ENCODE data around the gene PRAMEF4. TPM values are rescaled to one million over a fixed set of nuclear protein-coding genes. Genes with fewer than 3 reads are reported as not detected.
"Not testable (repeated sequence)": the region's sequence is repeated elsewhere in the genome, so short reads cannot be mapped to it uniquely, and the experiment has no call there.

PRAMEF4 gene
- not detected in 2 replicates for total RNA-seq (2014; rRNA removed; shearing (Covaris generic))
- not detected in 2 replicates for polyA plus RNA-seq (2015; cell fraction: cytosol; rRNA removed)
- not detected in 2 replicates for polyA plus RNA-seq (2015; cell fraction: nucleus; rRNA removed)

DNA sequence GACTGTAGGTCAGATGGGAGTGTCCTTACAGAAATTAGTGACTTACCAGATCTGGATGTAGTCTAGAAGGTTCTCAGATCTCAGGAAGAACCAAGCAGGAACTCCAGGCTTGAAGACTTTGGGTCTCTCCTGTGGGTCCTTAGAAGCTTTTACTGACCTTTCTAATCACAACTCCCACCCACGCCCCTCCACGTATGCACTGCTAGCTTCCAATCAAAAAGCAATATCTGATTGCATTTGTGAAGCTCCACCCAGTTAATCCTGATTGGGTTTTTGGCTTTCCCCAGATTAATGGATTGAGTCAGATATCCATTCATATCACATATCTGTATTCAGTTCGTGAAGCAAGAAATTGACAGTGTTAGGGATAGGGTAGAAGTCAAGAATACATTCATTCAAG, at the start of gene PRAMEF4:
PRAMEF4 (minus strand) TSS at position 101 of the 400 bp plus-strand sequence. CDS start 2,807 bp downstream, outside the sequence.
- DNase-seq (ENCODE audit: low read depth, low spot score); in situ Hi-C loops (cut with HindIII; ENCODE audit: low pct_unique_long_range_greater_than_20kb, low sequenced_read_pairs): not testable (repeated sequence)

DNA sequence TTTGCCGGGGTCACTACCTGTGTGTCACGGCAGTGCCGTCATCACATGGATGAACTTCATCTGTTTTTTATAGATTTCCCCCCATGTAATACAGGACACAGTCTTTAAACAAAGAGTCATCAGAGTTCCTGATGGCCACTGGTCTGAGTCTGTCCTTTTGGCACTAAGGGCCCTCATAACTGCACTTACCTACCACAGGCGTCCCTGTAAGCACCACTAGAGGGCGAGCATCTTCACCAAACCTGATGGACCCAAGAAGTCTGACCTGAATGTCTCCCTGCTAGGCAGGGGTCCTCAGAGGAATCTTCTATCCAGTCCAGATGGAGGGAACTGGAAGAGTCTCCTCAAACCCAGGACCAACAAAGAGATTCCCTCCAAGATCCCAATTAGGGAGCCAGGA, 38.4 kb upstream of the PRAMEF4 start:
- in situ Hi-C loops (cut with HindIII; ENCODE audit: low pct_unique_long_range_greater_than_20kb, low sequenced_read_pairs), result not testable (repeated sequence)
- peak; percentile 0 for DNase-seq (ENCODE audit: low read depth, low spot score)

DNA sequence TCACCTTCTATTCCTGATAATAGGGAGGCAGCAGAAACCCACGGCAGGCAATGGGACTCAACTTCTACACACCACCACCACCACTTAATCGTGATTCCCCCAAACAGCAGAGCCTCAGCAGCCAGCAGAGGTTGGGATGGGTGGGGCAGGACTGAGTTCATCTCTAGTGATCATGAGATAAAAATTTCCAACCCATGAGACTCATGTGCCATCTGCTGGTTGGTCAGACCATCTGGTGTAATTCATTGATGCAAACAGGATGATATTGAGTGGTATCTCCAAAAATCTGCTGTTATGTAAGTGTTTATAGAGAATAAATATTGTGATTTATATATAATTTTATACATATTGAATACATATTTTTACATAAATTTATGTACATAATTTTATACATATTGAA, 35.7 kb upstream of the PRAMEF4 start:
- DNase-seq (ENCODE audit: low read depth, low spot score), result peak; percentile 16
- in situ Hi-C loops (cut with HindIII; ENCODE audit: low pct_unique_long_range_greater_than_20kb, low sequenced_read_pairs), result not testable (repeated sequence)

DNA sequence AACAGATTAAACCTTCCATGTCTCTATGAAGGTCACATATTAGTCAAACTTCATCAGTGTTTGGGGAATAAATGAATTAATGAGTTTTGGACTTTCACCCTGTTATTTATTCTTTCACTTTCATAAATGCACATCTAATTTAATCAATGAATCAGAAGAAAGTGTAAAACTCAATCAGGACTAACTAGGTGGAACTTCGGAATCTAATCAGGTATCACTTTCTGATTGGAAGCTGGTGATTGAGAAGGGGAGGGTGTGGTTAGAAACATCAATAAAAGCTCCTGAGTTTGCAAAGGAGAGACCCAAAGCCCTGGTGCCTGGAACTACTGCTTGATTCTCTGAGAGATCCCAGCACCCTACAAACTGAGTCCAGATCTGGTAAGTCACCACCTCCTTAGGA, 30.3 kb upstream of the PRAMEF4 start, which contains the start of gene PRAMEF7:
PRAMEF7 (plus strand) TSS at position 301 of the 400 bp plus-strand sequence. CDS start 1,083 bp downstream, outside the sequence.
- in situ Hi-C loops (cut with HindIII; ENCODE audit: low pct_unique_long_range_greater_than_20kb, low sequenced_read_pairs), result not testable (repeated sequence)

DNA sequence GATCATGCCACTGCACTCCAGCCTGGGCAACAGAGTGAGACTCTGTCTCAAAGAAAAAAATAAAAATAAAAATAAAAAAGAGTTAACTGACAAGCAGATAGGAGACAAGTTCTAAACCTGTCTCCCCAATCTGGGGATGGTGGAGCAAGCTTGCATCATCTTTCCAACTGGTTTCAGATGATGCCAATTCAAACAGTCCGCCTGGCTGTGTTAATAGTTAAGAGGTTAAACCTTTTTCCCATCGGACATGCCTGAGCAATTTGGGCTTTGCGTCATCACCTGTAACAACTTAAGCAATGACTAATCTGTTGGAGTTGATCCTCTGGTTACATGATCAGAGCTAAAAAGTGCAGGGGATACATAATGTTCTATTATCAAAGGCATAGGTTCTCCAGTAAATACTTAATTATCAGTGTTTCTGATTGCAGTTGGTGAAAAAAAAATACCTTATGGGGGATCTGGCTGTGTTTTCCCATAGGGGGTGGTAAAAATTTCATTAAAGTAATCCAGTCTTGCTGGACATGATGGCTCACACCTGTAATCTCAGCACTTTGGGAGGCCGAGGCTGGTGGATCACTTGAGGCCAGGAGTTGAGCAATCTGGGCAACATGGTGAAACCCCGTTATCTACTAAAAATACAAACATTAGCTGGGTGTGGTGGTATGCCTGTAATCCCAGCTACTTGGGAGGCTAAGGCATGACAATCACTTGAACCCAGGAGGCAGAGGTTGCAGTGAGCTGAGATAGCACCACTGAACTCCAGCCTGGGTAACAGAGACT, 18.0 kb upstream of the PRAMEF4 start:
- in situ Hi-C loops (cut with HindIII; ENCODE audit: low pct_unique_long_range_greater_than_20kb, low sequenced_read_pairs); DNase-seq (ENCODE audit: low read depth, low spot score): not testable (repeated sequence)

More for the DNA sequence above, 30.3 kb upstream of the PRAMEF4 start, which contains the start of gene PRAMEF7:
- DNase-seq (ENCODE audit: low read depth, low spot score), result not testable (repeated sequence)

DNA sequence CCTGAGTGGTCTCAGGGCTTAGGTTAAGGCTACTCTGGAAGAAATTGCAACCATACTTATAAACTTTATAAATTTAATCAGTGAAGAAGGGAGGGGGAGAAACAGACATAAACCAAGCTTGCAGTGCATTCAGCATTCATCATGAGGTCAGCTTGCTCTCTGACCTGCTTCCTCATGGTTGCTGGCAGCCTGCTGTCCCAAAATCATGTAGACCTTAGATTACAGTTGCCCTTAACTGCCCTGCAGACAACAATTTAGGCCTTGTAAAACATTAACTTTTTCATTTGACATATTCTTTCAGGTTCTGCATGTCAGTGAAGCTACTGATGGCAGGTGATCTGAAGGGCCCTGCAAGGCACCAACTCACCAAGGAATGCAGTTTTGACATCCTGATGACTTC, 13.2 kb upstream of the PRAMEF4 start:
- in situ Hi-C loops (cut with HindIII; ENCODE audit: low pct_unique_long_range_greater_than_20kb, low sequenced_read_pairs); DNase-seq (ENCODE audit: low read depth, low spot score): not testable (repeated sequence)

DNA sequence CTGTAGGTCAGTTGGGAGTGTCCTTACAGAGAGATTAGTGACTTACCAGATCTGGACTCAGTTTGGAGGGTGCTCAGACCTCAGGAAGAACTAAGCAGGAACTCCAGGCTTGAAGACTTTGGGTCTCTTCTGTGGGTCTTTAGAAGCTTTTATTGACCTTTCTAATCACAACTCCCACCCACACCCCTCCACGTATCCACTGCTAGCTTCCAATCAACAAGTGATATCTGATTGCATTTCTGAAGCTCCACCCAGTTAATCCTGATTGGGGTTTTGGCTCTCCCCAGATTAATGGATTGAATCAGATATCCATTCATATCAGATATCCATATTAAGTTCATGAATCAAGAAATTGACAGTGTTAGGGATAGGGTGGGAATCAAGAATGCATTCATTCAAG, 12.2 kb upstream of the PRAMEF4 start, which contains the start of gene PRAMEF10:
PRAMEF10 (minus strand) TSS at position 101 of the 400 bp plus-strand sequence. CDS start 2,423 bp downstream, outside the sequence.
- in situ Hi-C loops (cut with HindIII; ENCODE audit: low pct_unique_long_range_greater_than_20kb, low sequenced_read_pairs); DNase-seq (ENCODE audit: low read depth, low spot score): not testable (repeated sequence)

DNA sequence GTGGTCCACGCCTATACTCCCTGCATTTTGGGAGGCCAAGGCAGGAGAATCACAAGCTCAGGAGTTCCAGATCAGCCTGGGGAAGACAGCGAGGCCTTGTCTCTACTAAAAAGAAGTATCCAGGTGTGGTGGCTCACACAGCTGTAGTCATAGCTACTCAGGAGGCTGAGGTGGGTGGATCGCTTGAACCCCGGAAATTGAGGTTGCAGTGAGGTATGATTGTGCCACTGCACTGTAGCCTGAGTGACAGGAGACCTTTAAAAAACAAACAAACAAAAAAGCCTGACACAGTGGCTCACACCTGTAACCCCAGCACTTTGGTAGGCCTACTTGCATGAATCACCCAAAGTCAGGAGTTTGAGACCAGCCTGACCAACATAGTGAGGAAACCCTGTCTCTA, 7.5 kb downstream of the PRAMEF4 start:
- DNase-seq (ENCODE audit: low read depth, low spot score); in situ Hi-C loops (cut with HindIII; ENCODE audit: low pct_unique_long_range_greater_than_20kb, low sequenced_read_pairs): not testable (repeated sequence)

DNA sequence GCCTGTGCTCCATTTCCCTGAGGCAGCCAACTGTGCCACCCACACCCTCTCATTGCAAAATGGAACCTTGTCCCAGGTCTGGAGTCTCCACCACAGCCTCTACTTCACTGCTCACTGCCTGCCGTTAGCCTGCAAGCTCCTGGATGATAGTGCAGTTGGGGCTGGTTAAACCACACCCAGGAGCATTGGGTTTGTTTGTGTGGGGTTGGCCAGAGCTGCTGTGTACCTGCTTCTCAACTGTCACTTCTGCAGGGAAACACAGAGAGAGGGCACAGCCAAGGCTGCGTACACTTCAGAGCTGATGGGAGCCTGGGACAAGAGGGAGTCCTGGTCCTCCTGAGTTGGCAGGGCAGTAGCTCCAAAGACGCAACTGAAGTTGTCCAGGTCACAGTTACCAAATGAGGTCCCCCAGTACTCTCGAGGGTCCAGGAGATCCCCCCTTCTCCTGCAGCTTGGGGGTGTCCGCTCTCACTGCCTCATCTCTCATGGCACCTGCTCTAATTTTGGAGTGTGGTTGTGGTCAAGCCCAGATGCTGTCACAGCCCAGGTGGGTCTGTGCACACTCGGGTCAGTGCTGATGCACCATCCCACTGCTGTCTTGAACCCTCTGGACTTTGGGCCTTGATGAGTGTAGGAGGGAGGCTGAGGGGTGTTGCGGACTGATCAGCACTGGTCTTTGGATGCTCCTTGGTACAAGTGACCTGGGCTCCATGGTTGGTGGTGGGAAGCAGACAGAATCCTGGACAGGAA, 22.7 kb downstream of the PRAMEF4 start:
- DNase-seq (ENCODE audit: low read depth, low spot score); in situ Hi-C loops (cut with HindIII; ENCODE audit: low pct_unique_long_range_greater_than_20kb, low sequenced_read_pairs): not testable (repeated sequence)

DNA sequence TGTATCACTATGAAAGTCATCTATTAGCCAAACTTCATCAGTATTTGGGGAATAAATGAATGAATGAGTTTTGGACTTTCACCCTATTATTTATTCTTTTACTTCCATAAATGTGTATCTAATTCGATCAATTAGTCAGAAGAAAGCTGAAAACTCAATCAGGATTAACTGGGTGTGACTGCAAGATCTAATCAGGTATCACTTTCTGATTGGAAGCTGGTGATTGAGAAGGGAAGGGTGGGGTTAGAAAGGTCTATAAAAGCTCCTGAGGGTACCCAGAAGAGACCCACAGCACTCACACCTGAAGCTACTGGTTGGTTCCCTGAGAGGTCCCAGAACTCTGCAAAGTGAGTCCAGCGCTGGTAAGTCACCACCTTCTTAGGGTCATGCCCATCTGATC, 29.2 kb downstream of the PRAMEF4 start, which contains the start of gene PRAMEF2:
PRAMEF2 (plus strand) TSS at position 301 of the 400 bp plus-strand sequence. CDS start 1,924 bp downstream, outside the sequence.
- in situ Hi-C loops (cut with HindIII; ENCODE audit: low pct_unique_long_range_greater_than_20kb, low sequenced_read_pairs), result not testable (repeated sequence)

DNA sequence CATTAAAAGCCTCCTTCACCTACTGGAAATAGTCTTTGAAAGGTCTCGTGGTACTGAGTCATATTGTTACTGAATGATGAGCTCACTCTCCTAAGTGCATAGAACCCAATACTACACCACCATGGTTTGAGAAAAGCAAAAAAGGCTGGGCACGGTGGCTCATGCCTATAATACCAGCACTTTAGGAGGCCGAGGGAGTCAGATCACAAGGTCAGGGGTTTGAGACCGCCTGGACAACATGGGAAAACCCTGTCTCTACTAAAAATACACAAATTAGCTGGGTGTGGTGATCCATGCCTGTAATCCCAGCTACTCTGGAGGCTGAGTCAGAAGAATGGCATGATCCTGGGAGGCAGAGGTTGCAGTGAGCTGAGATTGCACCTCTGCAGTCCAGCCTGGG, 34.2 kb downstream of the PRAMEF4 start:
- DNase-seq (ENCODE audit: low read depth, low spot score), result peak; percentile 5
- in situ Hi-C loops (cut with HindIII; ENCODE audit: low pct_unique_long_range_greater_than_20kb, low sequenced_read_pairs), result no loop called here

More for the DNA sequence above, 29.2 kb downstream of the PRAMEF4 start, which contains the start of gene PRAMEF2:
- not testable (repeated sequence) for DNase-seq (ENCODE audit: low read depth, low spot score)

DNA sequence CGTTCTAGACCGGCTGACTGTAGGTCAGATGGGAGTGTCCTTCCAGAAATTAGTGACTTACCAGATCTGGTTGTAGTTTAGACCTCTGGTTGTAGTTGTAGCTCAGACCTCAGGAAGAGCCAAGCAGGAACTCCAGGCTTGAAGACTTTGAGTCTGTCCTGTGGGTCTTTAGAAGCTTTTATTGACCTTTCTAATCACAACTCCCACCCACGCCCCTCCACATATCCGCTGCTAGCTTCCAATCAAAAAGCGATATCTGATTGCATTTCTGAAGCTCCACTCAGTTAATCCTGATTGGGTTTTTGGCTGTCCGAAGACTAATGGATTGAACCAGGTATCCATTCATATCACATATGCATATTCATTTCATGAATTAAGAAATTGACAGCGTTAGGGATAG, 37.4 kb downstream of the PRAMEF4 start, which contains the start of gene HNRNPCL1:
HNRNPCL1 (minus strand) TSS at position 101 of the 400 bp plus-strand sequence. CDS start 431 bp downstream, outside the sequence.
- in situ Hi-C loops (cut with HindIII; ENCODE audit: low pct_unique_long_range_greater_than_20kb, low sequenced_read_pairs); DNase-seq (ENCODE audit: low read depth, low spot score): not testable (repeated sequence)

DNA sequence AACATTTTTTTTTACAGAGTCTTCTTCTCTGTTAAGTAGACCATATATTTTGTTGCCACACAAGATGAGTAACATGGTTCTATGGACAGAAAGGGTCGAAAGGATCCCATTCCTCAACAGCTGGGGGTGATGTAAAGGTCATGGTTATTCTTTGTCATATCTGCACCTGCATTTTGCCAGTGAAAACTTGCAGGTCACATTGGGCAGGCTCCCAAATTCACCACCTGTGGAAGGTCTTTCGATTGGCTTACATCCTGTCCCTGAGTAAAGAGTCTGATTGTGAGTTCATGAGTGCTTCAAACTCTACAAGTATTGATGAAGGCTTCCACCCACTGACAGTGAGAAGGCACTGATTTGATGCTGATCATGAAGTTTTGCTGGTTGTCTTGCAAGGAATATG, 52.8 kb downstream of the PRAMEF4 start:
- in situ Hi-C loops (cut with HindIII; ENCODE audit: low pct_unique_long_range_greater_than_20kb, low sequenced_read_pairs); DNase-seq (ENCODE audit: low read depth, low spot score): not testable (repeated sequence)

DNA sequence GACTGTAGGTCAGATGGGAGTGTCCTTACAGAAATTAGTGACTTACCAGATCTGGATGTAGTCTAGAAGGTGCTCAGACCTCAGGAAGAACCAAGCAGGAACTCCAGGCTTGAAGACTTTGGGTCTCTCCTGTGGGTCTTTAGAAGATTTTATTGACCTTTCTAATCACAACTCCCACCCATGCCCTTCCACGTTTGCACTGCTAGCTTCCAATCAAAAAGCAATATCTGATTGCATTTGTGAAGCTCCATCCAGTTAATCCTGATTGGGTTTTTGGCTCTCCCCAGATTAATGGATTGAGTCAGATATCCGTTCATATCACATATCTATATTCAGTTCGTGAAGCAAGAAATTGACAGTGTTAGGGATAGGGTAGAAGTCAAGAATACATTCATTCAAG, 54.7 kb downstream of the PRAMEF4 start, which contains the start of gene PRAMEF11:
PRAMEF11 (minus strand) TSS at position 101 of the 400 bp plus-strand sequence. CDS start 2,621 bp downstream, outside the sequence.
- in situ Hi-C loops (cut with HindIII; ENCODE audit: low pct_unique_long_range_greater_than_20kb, low sequenced_read_pairs); DNase-seq (ENCODE audit: low read depth, low spot score): not testable (repeated sequence)
